ENCODE data around the gene CDC37L1.

Gene CDC37L1

GRCh38 chr9:4756420-4756819 is 77.1 kb downstream of the CDC37L1 start:
- H3K4me3 ChIP-seq (ENCODE audit: control insufficient read depth, low read depth, low read length) = no peak overlapping the region
- TF ChIP-seq CTCF (conservative IDR thresholded peaks at IDR 0.05; ENCODE audit: control insufficient read depth, insufficient read depth, low read depth, low read length) = no peak
- no peak for DNase-seq (ENCODE audit: low read depth)

All from fibroblast of mammary gland (primary cell).